ENCODE measurements around the gene HTR6.

The HTR6 gene

DNA sequence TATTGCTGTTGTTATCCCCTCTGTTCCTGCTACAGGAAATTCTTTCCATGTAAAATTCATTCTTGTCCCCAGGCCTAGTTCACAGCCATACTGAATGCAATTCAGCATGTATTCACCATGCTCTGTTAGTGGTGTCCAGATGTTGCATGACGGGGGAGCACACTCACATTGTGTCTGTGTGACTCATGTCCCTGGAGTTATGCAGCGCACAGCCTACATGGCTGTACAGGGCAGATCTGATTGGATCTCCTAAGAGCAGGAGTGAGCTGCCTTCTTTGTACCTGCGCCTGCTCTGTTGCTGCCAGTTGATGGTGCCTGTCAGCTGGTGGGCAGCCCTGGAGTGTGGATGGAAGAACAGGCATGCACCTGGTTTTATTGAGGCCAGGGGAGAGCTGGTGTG is 17.6 kb downstream of the HTR6 start:
- no peak overlapping the region for H3K4me3 ChIP-seq (ENCODE audit: low read depth, low read length)
- DNase-seq (ENCODE audit: low read depth), result peak; percentile 88

- DNase-seq (ENCODE audit: low read depth), result no peak
- no peak overlapping the region for H3K4me3 ChIP-seq (ENCODE audit: low read depth, low read length)
Observed at GRCh38 chr1:19682901-19683300, 18.2 kb downstream of the HTR6 start.

GRCh38 chr1:19683351-19683750 is 18.7 kb downstream of the HTR6 start:
- H3K4me3 ChIP-seq (ENCODE audit: low read depth, low read length), result no peak overlapping the region

GRCh38 chr1:19684677-19685076 is 20.0 kb downstream of the HTR6 start:
- H3K4me3 ChIP-seq (ENCODE audit: low read depth, low read length), result no peak overlapping the region
- no peak for DNase-seq (ENCODE audit: low read depth)

More at GRCh38 chr1:19683351-19683750, 18.7 kb downstream of the HTR6 start:
- DNase-seq (ENCODE audit: low read depth), result no peak

- no peak overlapping the region for H3K4me3 ChIP-seq (ENCODE audit: low read depth, low read length)
Observed at GRCh38 chr1:19685994-19686393, 21.3 kb downstream of the HTR6 start.

DNA sequence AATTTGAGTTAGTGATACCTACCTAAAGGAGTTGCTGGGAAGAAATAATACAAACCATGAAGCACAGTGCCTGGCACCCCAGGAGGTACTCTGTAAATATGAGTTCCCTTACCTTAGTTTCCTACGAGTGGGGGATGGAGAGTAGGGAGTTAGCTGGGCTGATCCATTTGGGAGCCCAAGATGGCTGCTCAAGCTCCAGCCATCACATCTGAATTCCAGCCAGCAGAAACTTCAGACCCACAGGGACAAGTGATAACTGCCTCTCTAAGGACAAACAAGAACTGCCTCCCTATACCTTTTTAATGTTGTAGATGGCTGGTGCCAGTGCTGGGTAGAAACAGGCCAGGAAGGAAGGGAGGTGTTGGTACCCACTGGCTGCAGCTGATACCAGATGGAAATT is 22.7 kb downstream of the HTR6 start:
- no peak overlapping the region for H3K4me3 ChIP-seq (ENCODE audit: low read depth, low read length)
- DNase-seq (ENCODE audit: low read depth), result no peak

More at GRCh38 chr1:19685994-19686393, 21.3 kb downstream of the HTR6 start:
- DNase-seq (ENCODE audit: low read depth), result no peak

DNA sequence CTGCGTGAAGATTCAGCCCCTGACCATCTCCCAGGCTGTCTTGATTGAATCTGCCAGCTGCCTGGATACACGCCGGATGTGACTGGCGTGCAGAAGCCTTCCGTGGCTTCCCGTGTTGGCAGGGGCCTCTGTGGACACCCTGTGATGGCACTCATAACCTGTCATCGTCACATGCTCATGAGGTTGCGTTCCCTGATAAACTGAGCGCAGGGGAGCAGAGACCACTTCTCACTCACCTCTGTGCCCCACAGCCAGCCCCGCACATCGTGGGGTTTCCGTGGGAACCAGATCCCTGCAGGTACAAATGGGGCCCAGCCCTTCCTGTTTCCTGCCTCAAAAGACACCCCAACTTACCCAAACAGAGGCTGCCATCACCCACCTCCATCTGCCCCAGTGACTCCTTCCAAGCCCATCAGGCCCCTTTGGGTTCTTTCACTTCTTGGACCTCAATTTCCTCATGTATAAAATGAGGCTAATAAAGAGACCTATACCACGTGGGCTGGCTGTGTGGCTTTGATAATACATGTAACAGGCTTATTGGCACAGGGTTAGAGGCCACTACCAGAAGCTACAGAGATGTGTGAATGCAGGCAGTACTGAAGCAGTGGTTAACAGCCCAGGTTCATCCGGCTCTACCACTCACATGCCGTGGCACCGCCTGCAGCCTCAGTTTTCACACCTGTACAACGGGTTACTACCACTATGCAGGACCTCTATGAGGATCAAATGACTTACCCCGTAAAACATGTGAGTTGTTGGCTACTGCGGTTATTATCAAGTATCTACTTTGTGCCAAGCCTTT is 23.6 kb downstream of the HTR6 start:
- DNase-seq (ENCODE audit: low read depth), result no peak
- H3K4me3 ChIP-seq (ENCODE audit: low read depth, low read length), result no peak overlapping the region

DNA sequence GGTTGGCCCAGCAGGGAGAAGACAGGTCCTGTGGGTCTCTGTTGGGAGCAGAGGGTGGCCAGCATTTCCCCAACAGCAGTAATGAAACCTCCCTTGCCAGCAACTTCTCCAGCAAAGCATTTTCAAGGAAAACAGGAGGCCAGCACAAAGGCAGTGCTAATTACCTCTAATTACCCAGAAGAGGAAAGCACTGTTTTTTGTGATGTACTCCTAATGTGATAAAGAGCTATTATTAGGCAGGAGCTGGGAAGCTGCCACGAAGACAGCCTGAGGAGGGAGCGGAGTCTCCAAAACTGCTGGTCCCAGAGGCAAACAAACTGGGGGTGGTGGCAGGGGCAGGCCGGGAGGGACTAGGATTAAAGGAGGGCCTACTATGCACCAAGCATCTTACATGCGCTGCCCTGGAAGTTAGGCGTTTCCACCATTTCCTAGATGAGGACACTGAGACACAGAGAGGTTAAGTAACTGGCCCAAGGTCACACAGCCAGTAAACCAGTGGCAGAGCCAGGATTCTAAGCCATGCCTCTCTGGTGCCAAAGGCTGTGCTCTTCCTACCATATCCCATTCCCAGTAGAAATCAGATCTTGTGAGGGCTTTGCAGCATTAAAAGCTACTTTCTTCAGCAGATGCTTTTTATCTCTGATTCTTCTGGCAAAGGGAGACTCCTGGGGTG is 24.5 kb downstream of the HTR6 start:
- H3K4me3 ChIP-seq (ENCODE audit: low read depth, low read length), result no peak overlapping the region

DNA sequence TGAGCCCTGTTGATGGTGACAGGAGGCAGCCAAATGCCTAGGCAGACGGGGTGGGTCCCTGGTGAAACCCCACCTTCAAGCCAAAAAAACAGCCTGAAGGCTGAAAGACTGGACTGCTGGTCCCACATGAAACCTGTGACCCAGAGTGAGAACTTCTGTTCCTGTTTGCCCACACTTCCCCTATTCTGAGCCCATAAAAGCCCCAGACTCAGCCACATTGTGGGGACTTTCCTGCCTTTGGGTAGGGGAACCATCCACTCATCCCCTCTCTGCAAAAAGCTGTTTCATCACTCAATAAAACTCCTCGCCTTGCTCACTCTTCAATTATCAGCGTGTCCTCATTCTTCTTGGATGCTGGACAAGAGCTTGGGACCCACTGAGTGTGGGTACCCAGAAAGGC is 25.2 kb downstream of the HTR6 start:
- H3K4me3 ChIP-seq (ENCODE audit: low read depth, low read length), result no peak overlapping the region
- DNase-seq (ENCODE audit: low read depth), result no peak

More for the DNA sequence above, 24.5 kb downstream of the HTR6 start:
- no peak for DNase-seq (ENCODE audit: low read depth)

GRCh38 chr1:19690342-19690741 is 25.7 kb downstream of the HTR6 start:
- DNase-seq (ENCODE audit: low read depth), result no peak

GRCh38 chr1:19694298-19694697 is 29.6 kb downstream of the HTR6 start:
- no peak for DNase-seq (ENCODE audit: low read depth)
- H3K4me3 ChIP-seq (ENCODE audit: low read depth, low read length), result no peak overlapping the region

More at GRCh38 chr1:19690342-19690741, 25.7 kb downstream of the HTR6 start:
- no peak overlapping the region for H3K4me3 ChIP-seq (ENCODE audit: low read depth, low read length)

GRCh38 chr1:19695772-19696171 is 31.1 kb downstream of the HTR6 start:
- DNase-seq (ENCODE audit: low read depth), result no peak
- no peak overlapping the region for H3K4me3 ChIP-seq (ENCODE audit: low read depth, low read length)

DNA sequence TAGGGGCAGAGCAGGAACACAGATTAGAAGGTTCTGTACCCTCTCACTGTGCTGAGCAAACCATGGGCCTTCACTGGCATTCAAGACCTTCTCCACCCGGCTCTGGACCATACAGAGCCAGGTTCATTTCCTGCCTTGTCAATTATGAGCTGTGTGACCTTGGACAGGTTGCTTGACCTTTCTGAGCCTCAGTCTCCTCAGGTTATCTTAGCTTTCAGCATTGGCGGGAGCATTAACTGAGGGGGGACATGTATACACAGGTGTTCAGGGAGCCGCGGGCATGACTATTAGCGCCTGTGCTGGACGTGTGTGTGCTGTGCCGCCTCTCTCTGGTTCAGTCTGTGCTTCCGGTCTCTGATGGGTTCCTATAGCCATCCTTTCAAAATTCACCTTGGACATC is 32.1 kb downstream of the HTR6 start:
- DNase-seq (ENCODE audit: low read depth), result no peak
- H3K4me3 ChIP-seq (ENCODE audit: low read depth, low read length), result no peak overlapping the region

DNA sequence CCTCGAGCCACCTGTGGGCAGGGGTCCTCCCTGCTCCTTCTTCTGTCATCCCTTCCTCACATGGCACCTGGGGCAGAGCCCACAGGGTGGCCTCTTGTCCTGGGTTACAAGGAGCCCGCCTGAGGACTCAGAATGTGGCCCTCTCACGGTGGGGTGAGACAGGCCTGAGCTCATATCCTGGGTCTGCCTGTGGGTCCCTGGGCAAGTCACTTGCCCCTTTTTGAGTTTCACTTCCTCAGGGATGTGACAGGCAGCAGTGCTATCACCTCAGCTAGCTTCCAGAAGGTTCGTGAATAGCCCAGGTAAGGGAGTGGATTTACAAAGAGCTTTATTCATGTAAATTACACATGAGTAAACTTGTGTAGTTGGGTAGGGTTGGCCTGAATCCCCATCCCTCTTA is 33.5 kb downstream of the HTR6 start:
- no peak overlapping the region for H3K4me3 ChIP-seq (ENCODE audit: low read depth, low read length)
- DNase-seq (ENCODE audit: low read depth), result no peak

DNA sequence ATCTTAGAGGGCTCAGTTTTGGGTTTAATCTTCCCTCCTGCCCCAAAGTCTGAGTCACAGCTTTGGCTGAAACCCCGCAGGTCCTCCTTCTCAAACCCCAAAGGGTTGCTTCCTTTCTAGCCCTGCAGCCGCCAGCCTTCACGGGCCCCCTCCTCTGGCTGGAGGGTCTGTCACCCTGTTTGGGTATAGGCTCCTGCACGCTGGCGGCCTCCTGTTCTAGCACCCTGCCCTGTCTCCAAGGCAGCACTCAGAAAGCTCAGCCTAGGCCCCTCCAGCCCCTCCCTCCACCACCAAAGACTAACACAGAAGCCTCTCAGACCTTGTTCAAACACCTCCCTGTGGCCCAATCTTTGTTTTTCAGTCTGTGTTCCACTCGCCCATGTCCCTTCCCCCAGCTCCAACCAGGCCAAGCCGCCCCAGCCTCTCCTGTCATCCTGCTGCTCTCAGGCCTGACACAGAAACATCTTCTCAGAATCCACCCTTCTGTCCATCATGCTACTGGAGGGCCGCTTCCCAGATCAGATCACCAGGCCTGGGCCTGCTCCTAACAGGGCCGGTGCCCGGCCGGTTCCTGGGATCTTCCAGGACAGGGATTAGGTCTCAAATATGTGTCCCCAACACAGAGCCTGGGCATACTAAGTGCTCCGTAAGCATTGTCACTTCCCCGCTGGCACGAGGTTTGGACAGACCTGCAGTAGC is 35.6 kb downstream of the HTR6 start:
- DNase-seq (ENCODE audit: low read depth), result no peak
- H3K4me3 ChIP-seq (ENCODE audit: low read depth, low read length), result no peak overlapping the region

GRCh38 chr1:19703280-19703679 is 38.6 kb downstream of the HTR6 start:
- H3K4me3 ChIP-seq (ENCODE audit: low read depth, low read length), result no peak overlapping the region
- no peak for DNase-seq (ENCODE audit: low read depth)

- H3K4me3 ChIP-seq (ENCODE audit: low read depth, low read length), result peak overlapping the region; percentile 14
- peak; percentile 25 for DNase-seq (ENCODE audit: low read depth)
Observed at GRCh38 chr1:19704247-19705113, 39.8 kb downstream of the HTR6 start.

- no peak overlapping the region for H3K4me3 ChIP-seq (ENCODE audit: low read depth, low read length)
- DNase-seq (ENCODE audit: low read depth), result no peak
Observed at GRCh38 chr1:19705464-19705863, 40.8 kb downstream of the HTR6 start.

DNA sequence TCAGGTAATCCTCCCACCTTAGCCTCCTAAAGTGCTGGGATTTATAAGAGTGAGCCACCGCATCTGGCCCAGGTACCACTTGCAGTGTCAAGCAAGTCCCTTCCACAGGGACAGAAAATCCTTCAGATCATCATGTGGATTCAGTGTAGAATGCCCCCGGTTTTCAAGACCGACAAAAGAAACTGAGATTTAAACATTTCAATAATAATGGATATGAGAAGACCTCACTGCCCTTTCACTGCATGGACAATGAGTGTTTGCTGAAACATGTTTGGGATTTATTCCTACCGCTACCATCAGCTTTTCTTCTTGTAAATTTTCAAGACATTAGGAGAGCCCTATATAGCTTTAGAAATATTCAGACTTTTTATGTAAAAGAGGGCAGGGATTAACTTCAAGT is 41.5 kb downstream of the HTR6 start:
- H3K4me3 ChIP-seq (ENCODE audit: low read depth, low read length), result no peak overlapping the region

More for the DNA sequence above, 41.5 kb downstream of the HTR6 start:
- no peak for DNase-seq (ENCODE audit: low read depth)
